GM23248 (cell line): ENCODE measurements around the gene METTL14.

ENCODE experiments used
- EZH2 ChIP-seq: fragments of 200-600 bp; sonication (generic); IDR thresholded peaks from 2 replicates; pipeline ENCODE4 v1.6.1; 2018; ENCODE audit warnings: antibody characterized with exemption, mild to moderate bottlenecking; ENCODE audit not compliant: insufficient read depth, poor library complexity, severe bottlenecking
- EZH2phosphoT487 ChIP-seq: fragments of 200-600 bp; sonication (generic); IDR thresholded peaks from 2 replicates; pipeline ENCODE4 v1.6.1; 2018; ENCODE audit warnings: antibody characterized with exemption, moderate library complexity, mild to moderate bottlenecking, low read depth; ENCODE audit not compliant: insufficient read depth

DNA sequence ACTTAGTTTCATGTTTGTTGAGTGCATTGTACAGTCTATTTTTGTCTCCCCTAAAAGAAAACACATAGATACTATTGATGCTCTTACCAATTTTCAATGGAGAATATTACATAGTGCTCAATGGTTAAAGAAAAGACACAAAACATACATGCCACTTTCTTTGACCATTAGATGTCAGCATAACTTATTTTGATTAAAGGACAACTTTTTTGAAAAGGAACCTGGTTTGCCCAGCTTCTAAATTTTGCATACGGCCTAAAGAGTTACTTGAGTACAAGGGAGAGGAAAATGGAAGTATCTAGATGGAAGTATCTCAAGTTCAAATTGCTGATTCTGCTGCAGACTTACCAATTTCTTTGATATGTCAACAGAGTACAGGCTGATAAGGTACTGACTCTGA, 68.5 kb downstream of the METTL14 start:
- TF ChIP-seq EZH2 (no peak), EZH2phosphoT487 (no peak)
